ENCODE data around the gene HCRTR1. TPM values are rescaled to one million over a fixed set of nuclear protein-coding genes. Genes with fewer than 3 reads are reported as not detected.

Gene HCRTR1
- total RNA-seq, 3 donors from 2014 or later = not detected

- Histone ChIP-seq H3K4me1 (ENCODE audit: low read depth) (peaks cover 10% of the 10 kb centered on the region), H3K9me3 (no peaks in the 10 kb centered on the region), H3K4me3 (peak overlapping the region; percentile 58), H3K36me3 (ENCODE audit: low read depth) (no peaks in the 10 kb centered on the region)
- intact Hi-C loops (cut with DNase I, micrococcal nuclease) = no loop called here
- TF ChIP-seq, protein P1, sequence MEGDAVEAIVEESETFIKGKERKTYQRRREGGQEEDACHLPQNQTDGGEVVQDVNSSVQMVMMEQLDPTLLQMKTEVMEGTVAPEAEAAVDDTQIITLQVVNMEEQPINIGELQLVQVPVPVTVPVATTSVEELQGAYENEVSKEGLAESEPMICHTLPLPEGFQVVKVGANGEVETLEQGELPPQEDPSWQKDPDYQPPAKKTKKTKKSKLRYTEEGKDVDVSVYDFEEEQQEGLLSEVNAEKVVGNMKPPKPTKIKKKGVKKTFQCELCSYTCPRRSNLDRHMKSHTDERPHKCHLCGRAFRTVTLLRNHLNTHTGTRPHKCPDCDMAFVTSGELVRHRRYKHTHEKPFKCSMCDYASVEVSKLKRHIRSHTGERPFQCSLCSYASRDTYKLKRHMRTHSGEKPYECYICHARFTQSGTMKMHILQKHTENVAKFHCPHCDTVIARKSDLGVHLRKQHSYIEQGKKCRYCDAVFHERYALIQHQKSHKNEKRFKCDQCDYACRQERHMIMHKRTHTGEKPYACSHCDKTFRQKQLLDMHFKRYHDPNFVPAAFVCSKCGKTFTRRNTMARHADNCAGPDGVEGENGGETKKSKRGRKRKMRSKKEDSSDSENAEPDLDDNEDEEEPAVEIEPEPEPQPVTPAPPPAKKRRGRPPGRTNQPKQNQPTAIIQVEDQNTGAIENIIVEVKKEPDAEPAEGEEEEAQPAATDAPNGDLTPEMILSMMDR (IDR thresholded peaks at IDR 0.05) = no peak
- DNase-seq = no peak
- ATAC-seq = no peak
Measured at GRCh38 chr1:31645274-31645568, 27.7 kb downstream of the HCRTR1 start.

- intact Hi-C loops (cut with DNase I, micrococcal nuclease) = no loop called here
- ATAC-seq = no peak
- Histone ChIP-seq H3K4me1 (ENCODE audit: low read depth) (peaks cover 10% of the 10 kb centered on the region), H3K4me3 (no peak overlapping the region), H3K9me3 (no peaks in the 10 kb centered on the region), H3K36me3 (ENCODE audit: low read depth) (no peaks in the 10 kb centered on the region)
- no peak for DNase-seq
- TF ChIP-seq, protein P1 (IDR thresholded peaks at IDR 0.05) = no peak
Measured at GRCh38 chr1:31646259-31646960, 28.9 kb downstream of the HCRTR1 start.

- intact Hi-C loops (cut with DNase I, micrococcal nuclease) = no loop called here
- TF ChIP-seq, protein P1 (IDR thresholded peaks at IDR 0.05) = no peak
- H3K4me1 ChIP-seq (ENCODE audit: low read depth) = peaks cover 10% of the 10 kb centered on the region
- H3K36me3 ChIP-seq (ENCODE audit: low read depth) = no peaks in the 10 kb centered on the region
- no peak for DNase-seq
- H3K4me3 ChIP-seq = no peak overlapping the region
- H3K9me3 ChIP-seq = no peaks in the 10 kb centered on the region
- no peak for ATAC-seq
Measured at GRCh38 chr1:31647106-31647505, 29.6 kb downstream of the HCRTR1 start.

DNA sequence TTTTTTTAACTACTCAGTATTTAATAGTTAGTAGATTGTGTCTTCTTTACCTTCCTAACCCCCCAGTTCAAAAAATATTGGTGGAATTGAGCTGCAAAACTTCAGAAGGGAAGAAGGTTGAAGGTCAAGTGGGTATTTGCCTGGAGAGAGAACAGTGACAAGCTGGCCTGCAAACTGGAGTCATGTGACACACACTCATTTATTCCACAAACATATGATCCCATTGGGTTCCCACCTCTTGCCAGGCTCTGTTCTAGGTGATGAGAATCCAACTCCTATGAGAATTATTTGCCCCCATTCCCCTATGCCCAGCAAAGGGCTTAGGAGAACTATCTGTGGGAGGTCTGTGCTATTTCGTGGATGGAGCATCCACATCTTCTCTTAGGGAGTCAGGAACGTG, 30.7 kb downstream of the HCRTR1 start:
- intact Hi-C loops (cut with DNase I, micrococcal nuclease) = no loop called here
- DNase-seq (no peak), ATAC-seq (no peak)
- TF ChIP-seq, protein P1 (IDR thresholded peaks at IDR 0.05) = no peak
- H3K9me3 ChIP-seq = no peaks in the 10 kb centered on the region
- no peaks in the 10 kb centered on the region for H3K36me3 ChIP-seq (ENCODE audit: low read depth)
- no peak overlapping the region for H3K4me3 ChIP-seq
- peaks cover 10% of the 10 kb centered on the region for H3K4me1 ChIP-seq (ENCODE audit: low read depth)

DNA sequence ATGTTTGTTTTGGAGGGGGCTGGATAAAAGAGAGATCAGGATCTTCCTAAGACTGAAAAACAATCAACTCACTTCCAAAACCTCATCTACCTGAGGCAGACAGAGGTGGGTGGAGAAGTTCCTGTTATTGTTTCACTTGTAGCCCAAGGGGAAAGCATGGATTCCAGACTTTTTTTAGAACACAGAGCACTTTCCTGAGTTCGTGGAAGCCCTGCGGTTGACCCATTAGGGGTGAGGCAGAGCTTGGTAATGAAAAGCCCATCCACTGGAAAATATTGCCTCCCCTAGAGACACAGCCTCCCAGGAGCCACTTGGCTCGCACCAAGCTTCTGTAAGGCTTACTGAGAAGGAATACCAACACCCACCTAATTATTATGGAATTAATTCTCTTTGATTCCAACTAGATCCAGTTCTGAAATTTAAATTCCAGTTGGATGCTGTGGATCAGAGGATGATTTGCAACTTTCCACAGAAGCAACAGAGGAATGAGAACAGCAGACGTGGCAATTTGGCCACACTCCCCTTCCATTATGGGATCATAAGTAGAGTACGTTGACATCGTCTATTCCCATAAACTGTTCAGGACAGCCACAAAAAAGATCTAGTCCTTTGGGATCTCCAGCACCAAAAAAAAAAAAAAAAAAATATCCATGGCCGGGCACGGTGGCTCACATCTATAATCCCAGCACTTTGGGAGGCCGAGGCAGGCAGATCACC, 31.3 kb downstream of the HCRTR1 start:
- DNase-seq (no peak), ATAC-seq (no peak)
- Histone ChIP-seq H3K4me1 (ENCODE audit: low read depth) (peaks cover 4% of the 10 kb centered on the region), H3K4me3 (no peak overlapping the region), H3K36me3 (ENCODE audit: low read depth) (no peaks in the 10 kb centered on the region), H3K9me3 (no peaks in the 10 kb centered on the region)
- intact Hi-C loops (cut with DNase I, micrococcal nuclease) = no loop called here
- TF ChIP-seq, protein P1 (IDR thresholded peaks at IDR 0.05) = no peak
